Measurements from ENCODE around the gene ARIH2.

GRCh38 chr3:48881652-48882114 is 37.0 kb upstream of the ARIH2 start:
- TF ChIP-seq CTCF (IDR thresholded peaks at IDR 0.05 in 4 of 5, conservative IDR thresholded peaks at IDR 0.05 in 1 of 5) (no peak), POLR2A (IDR thresholded peaks at IDR 0.05) (no peak)

All from gastrocnemius medialis (tissue), 4 donors.